ENCODE data around the gene RPRD1B.
"Not testable (repeated sequence)": the region's sequence is repeated elsewhere in the genome, so short reads cannot be mapped to it uniquely, and the experiment has no call there.

The RPRD1B gene

DNA sequence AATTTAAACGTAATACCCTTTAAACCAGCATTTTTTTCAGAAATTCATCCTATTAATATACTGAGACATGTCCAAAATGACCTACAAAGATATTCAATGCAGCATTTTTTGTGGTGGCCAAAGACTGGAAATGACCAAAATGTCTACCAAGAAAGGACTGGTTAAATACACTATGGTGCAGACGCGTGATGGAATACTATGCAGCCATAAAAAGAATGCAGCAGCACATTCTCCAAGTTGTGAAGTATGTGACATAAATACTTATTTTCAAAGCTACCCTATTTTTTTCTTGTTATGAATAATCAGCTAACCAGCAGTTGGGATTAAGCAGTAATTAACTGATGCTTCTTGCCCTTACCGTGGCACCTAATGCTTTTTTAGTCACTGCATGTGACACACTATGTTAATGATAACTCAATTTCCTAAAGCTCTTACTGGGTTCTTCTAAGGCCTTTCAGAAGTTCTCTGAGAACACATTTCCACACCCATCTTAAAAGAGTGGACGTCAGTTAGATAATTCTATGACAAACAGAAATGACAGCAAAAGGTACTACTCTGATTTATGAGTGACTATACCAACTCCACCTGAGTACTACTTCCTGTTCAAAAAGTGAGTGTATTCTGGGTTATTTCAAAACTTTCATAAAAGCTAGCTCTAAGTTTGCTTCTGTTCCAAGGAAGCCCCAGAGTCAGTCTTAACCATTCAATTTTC, 25.2 kb upstream of the RPRD1B start:
- Histone ChIP-seq H3K79me1 (replicated peaks; ENCODE audit: low read length, poor library complexity, severe bottlenecking) (peaks cover 36% of the 10 kb centered on the region), H2BK15ac (ENCODE audit: low read depth, poor library complexity, severe bottlenecking) (no peak overlapping the region), H4K91ac (ENCODE audit: low read length) (no peak overlapping the region), H3K23ac (ENCODE audit: low read length in 2 of 2) (no peak overlapping the region), H3K4ac (ENCODE audit: low read depth in 1 of 2, low read length in 2 of 2) (no peak overlapping the region), H2BK12ac (ENCODE audit: low read length in 2 of 2) (no peak overlapping the region), H2AFZ (ENCODE audit: low read depth, low read length) (no peak overlapping the region), H3K4me1 (ENCODE audit: control insufficient read depth, insufficient read depth, low read depth, low read length) (peaks cover 2% of the 10 kb centered on the region), H2BK120ac (ENCODE audit: low read depth, low read length) (no peak overlapping the region), H3K14ac (ENCODE audit: low read length in 2 of 2) (no peak overlapping the region), H3K9ac (ENCODE audit: low read length) (no peak overlapping the region), H4K8ac (ENCODE audit: low read length) (no peak overlapping the region), H3K9me3 (ENCODE audit: control insufficient read depth, low read length) (no peaks in the 10 kb centered on the region), H3K27me3 (ENCODE audit: control insufficient read depth in 1 of 2, insufficient read depth in 1 of 2, low read length in 2 of 2) (no peaks in the 10 kb centered on the region), H3K27ac (ENCODE audit: low read length, poor library complexity, severe bottlenecking) (no peak overlapping the region), H2AK5ac (ENCODE audit: low read length, severe bottlenecking) (no peak overlapping the region), H3K36me3 (ENCODE audit: control insufficient read depth in 1 of 2, insufficient read depth in 2 of 2, low read depth in 1 of 2, low read length in 2 of 2) (peaks cover 15 to 59% of the 10 kb centered on the region in 2 experiments), H3K18ac (ENCODE audit: low read depth in 1 of 2, low read length in 2 of 2) (no peak overlapping the region), H2BK5ac (ENCODE audit: low read depth, low read length, poor library complexity, severe bottlenecking) (no peak overlapping the region), H3K4me3 (ENCODE audit: insufficient read depth in 1 of 2, low read depth in 1 of 2, low read length in 2 of 2) (no peak overlapping the region), H3K4me2 (ENCODE audit: low read length, poor library complexity, severe bottlenecking) (no peak overlapping the region)
- 100% methylated on average over 2 of the region's 5 CpGs for WGBS
- no peak for DNase-seq

- not testable (repeated sequence) for H3K4me1 ChIP-seq (ENCODE audit: control insufficient read depth, insufficient read depth, low read depth, low read length); H4K91ac ChIP-seq (ENCODE audit: low read length); H2BK12ac ChIP-seq (ENCODE audit: low read length in 2 of 2); H2BK5ac ChIP-seq (ENCODE audit: low read depth, low read length, poor library complexity, severe bottlenecking); H3K4me3 ChIP-seq (ENCODE audit: insufficient read depth in 1 of 2, low read depth in 1 of 2, low read length in 2 of 2); H2BK120ac ChIP-seq (ENCODE audit: low read depth, low read length); H4K8ac ChIP-seq (ENCODE audit: low read length); H3K27me3 ChIP-seq (ENCODE audit: control insufficient read depth in 1 of 2, insufficient read depth in 1 of 2, low read length in 2 of 2); H3K9me3 ChIP-seq (ENCODE audit: control insufficient read depth, low read length); H3K27ac ChIP-seq (ENCODE audit: low read length, poor library complexity, severe bottlenecking); H2AK5ac ChIP-seq (ENCODE audit: low read length, severe bottlenecking); H2AFZ ChIP-seq (ENCODE audit: low read depth, low read length); H3K14ac ChIP-seq (ENCODE audit: low read length in 2 of 2); H3K4ac ChIP-seq (ENCODE audit: low read depth in 1 of 2, low read length in 2 of 2); H3K9ac ChIP-seq (ENCODE audit: low read length); H3K23ac ChIP-seq (ENCODE audit: low read length in 2 of 2); H2BK15ac ChIP-seq (ENCODE audit: low read depth, poor library complexity, severe bottlenecking); H3K4me2 ChIP-seq (ENCODE audit: low read length, poor library complexity, severe bottlenecking); DNase-seq; H3K18ac ChIP-seq (ENCODE audit: low read depth in 1 of 2, low read length in 2 of 2)
- WGBS, result 95% methylated on average over 5 of the region's 5 CpGs
- H3K79me1 ChIP-seq (replicated peaks; ENCODE audit: low read length, poor library complexity, severe bottlenecking), result peaks cover 40% of the 10 kb centered on the region
- H3K36me3 ChIP-seq (ENCODE audit: control insufficient read depth in 1 of 2, insufficient read depth in 2 of 2, low read depth in 1 of 2, low read length in 2 of 2), result peaks cover 20 to 61% of the 10 kb centered on the region in 2 experiments
These were observed 24.1 kb upstream of the RPRD1B start for GRCh38 chr20:38009416-38009815.

GRCh38 chr20:38011696-38012095, 21.9 kb upstream of the RPRD1B start:
- Histone ChIP-seq H3K79me1 (replicated peaks; ENCODE audit: low read length, poor library complexity, severe bottlenecking) (peaks cover 50% of the 10 kb centered on the region), H3K23ac (ENCODE audit: low read length in 2 of 2) (no peak overlapping the region), H2BK15ac (ENCODE audit: low read depth, poor library complexity, severe bottlenecking) (no peak overlapping the region), H3K9me3 (ENCODE audit: control insufficient read depth, low read length) (peaks cover 7% of the 10 kb centered on the region), H3K9ac (ENCODE audit: low read length) (no peak overlapping the region), H3K4me1 (ENCODE audit: control insufficient read depth, insufficient read depth, low read depth, low read length) (no peaks in the 10 kb centered on the region), H2AFZ (ENCODE audit: low read depth, low read length) (no peak overlapping the region), H4K91ac (ENCODE audit: low read length) (no peak overlapping the region), H2AK5ac (ENCODE audit: low read length, severe bottlenecking) (no peak overlapping the region), H2BK12ac (ENCODE audit: low read length in 2 of 2) (no peak overlapping the region), H3K4ac (ENCODE audit: low read depth in 1 of 2, low read length in 2 of 2) (no peak overlapping the region), H3K4me2 (ENCODE audit: low read length, poor library complexity, severe bottlenecking) (no peak overlapping the region), H2BK5ac (ENCODE audit: low read depth, low read length, poor library complexity, severe bottlenecking) (no peak overlapping the region), H3K27me3 (ENCODE audit: control insufficient read depth in 1 of 2, insufficient read depth in 1 of 2, low read length in 2 of 2) (no peaks in the 10 kb centered on the region), H2BK120ac (ENCODE audit: low read depth, low read length) (no peak overlapping the region), H3K27ac (ENCODE audit: low read length, poor library complexity, severe bottlenecking) (no peak overlapping the region), H3K36me3 (ENCODE audit: control insufficient read depth in 1 of 2, insufficient read depth in 2 of 2, low read depth in 1 of 2, low read length in 2 of 2) (peaks cover 24 to 73% of the 10 kb centered on the region in 2 experiments), H4K8ac (ENCODE audit: low read length) (no peak overlapping the region), H3K18ac (ENCODE audit: low read depth in 1 of 2, low read length in 2 of 2) (no peak overlapping the region), H3K14ac (ENCODE audit: low read length in 2 of 2) (no peak overlapping the region), H3K4me3 (ENCODE audit: insufficient read depth in 1 of 2, low read depth in 1 of 2, low read length in 2 of 2) (no peak overlapping the region)
- WGBS, result 95% methylated on average over 5 of the region's 5 CpGs
- DNase-seq, result no peak

DNA sequence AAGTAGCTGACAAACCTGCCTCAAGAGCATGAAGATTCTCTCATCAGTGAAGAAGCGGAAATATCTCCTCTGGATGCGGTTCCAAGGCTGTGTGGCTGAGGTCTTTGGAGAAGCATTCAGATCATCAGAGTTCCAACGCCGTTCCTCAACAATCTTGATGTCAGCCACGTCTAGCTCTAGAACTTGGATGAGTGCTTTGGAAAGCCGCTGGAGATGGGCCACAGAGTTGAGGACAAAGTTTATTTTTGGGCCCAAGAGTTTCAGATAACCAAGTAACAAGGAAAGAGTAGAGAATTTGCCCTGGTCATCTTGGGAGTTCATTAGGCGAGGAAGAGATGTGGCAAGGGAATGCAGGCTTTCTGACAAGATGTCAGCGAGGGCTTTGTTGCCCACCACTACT, 21.2 kb upstream of the RPRD1B start:
- H3K79me1 ChIP-seq (replicated peaks; ENCODE audit: low read length, poor library complexity, severe bottlenecking), result peaks cover 52% of the 10 kb centered on the region
- H3K27ac ChIP-seq (ENCODE audit: low read length, poor library complexity, severe bottlenecking), result no peak overlapping the region
- H3K9ac ChIP-seq (ENCODE audit: low read length), result no peak overlapping the region
- no peak overlapping the region for H2AK5ac ChIP-seq (ENCODE audit: low read length, severe bottlenecking)
- no peak overlapping the region for H2BK120ac ChIP-seq (ENCODE audit: low read depth, low read length)
- no peak overlapping the region for H3K23ac ChIP-seq (ENCODE audit: low read length in 2 of 2)
- no peak overlapping the region for H4K8ac ChIP-seq (ENCODE audit: low read length)
- no peak overlapping the region for H2BK15ac ChIP-seq (ENCODE audit: low read depth, poor library complexity, severe bottlenecking)
- no peak overlapping the region for H3K18ac ChIP-seq (ENCODE audit: low read depth in 1 of 2, low read length in 2 of 2)
- peaks cover 27 to 74% of the 10 kb centered on the region in 2 experiments for H3K36me3 ChIP-seq (ENCODE audit: control insufficient read depth in 1 of 2, insufficient read depth in 2 of 2, low read depth in 1 of 2, low read length in 2 of 2)
- H3K4me3 ChIP-seq (ENCODE audit: insufficient read depth in 1 of 2, low read depth in 1 of 2, low read length in 2 of 2), result no peak overlapping the region
- H2BK12ac ChIP-seq (ENCODE audit: low read length in 2 of 2), result no peak overlapping the region
- H3K27me3 ChIP-seq (ENCODE audit: control insufficient read depth in 1 of 2, insufficient read depth in 1 of 2, low read length in 2 of 2), result no peaks in the 10 kb centered on the region
- H3K4ac ChIP-seq (ENCODE audit: low read depth in 1 of 2, low read length in 2 of 2), result no peak overlapping the region
- no peaks in the 10 kb centered on the region for H3K4me1 ChIP-seq (ENCODE audit: control insufficient read depth, insufficient read depth, low read depth, low read length)
- no peak for DNase-seq
- peaks cover 13% of the 10 kb centered on the region for H3K9me3 ChIP-seq (ENCODE audit: control insufficient read depth, low read length)
- 95% methylated on average over 8 of the region's 8 CpGs for WGBS
- no peak overlapping the region for H2BK5ac ChIP-seq (ENCODE audit: low read depth, low read length, poor library complexity, severe bottlenecking)
- no peak overlapping the region for H3K4me2 ChIP-seq (ENCODE audit: low read length, poor library complexity, severe bottlenecking)
- no peak overlapping the region for H4K91ac ChIP-seq (ENCODE audit: low read length)
- no peak overlapping the region for H2AFZ ChIP-seq (ENCODE audit: low read depth, low read length)
- H3K14ac ChIP-seq (ENCODE audit: low read length in 2 of 2), result no peak overlapping the region

All from mesenchymal stem cell (in vitro differentiated cells and primary cell).